Right lobe of liver (tissue), 4 donors: ENCODE results near the gene AMBRA1.

ENCODE experiments used
- POLR2A ChIP-seq: fragments of 450-650 bp; IDR thresholded peaks from one replicate; pipeline ENCODE4 v1.6.1; 2017; ENCODE audit warnings: antibody characterized with exemption, mild to moderate bottlenecking
- TF ChIP-seq, protein P1 (sequence below), 4 donors: fragments of 200-600 bp in 3 of 4; fragments of 450-650 bp in 1 of 4; IDR thresholded peaks; one replicate each; pipeline versions ENCODE4 v1.5.1 to v1.8.0; 2016 to 2022; ENCODE audit warnings: antibody characterized with exemption in 4 of 4, mild to moderate bottlenecking in 2 of 4
- donor health status: DM: no; HTN: no; CAD: no.
- donor health status: DM: no; HTN: no; CAD: no.
- donor health status: DM: no; HTN: yes; CAD: no.

GRCh38 chr11:46445192-46445919 is 148.5 kb downstream of the AMBRA1 start:
- TF ChIP-seq, protein P1, sequence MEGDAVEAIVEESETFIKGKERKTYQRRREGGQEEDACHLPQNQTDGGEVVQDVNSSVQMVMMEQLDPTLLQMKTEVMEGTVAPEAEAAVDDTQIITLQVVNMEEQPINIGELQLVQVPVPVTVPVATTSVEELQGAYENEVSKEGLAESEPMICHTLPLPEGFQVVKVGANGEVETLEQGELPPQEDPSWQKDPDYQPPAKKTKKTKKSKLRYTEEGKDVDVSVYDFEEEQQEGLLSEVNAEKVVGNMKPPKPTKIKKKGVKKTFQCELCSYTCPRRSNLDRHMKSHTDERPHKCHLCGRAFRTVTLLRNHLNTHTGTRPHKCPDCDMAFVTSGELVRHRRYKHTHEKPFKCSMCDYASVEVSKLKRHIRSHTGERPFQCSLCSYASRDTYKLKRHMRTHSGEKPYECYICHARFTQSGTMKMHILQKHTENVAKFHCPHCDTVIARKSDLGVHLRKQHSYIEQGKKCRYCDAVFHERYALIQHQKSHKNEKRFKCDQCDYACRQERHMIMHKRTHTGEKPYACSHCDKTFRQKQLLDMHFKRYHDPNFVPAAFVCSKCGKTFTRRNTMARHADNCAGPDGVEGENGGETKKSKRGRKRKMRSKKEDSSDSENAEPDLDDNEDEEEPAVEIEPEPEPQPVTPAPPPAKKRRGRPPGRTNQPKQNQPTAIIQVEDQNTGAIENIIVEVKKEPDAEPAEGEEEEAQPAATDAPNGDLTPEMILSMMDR (IDR thresholded peaks at IDR 0.05), result no peak
- no peak for TF ChIP-seq POLR2A
